H1 (cell line): Measurements from ENCODE around the gene EXOC6. TPM values are rescaled to one million over a fixed set of nuclear protein-coding genes. Genes with fewer than 3 reads are reported as not detected.

Experiments
- ATF2 ChIP-seq: IDR thresholded peaks from 2 replicates; pipeline ENCODE4 v1.6.1; 2012; ENCODE audit warnings: low read length, inconsistent platforms
- ATF3 ChIP-seq: IDR thresholded peaks from 2 replicates; pipeline ENCODE4 v1.6.1; 2011; ENCODE audit warnings: low read depth, mild to moderate bottlenecking, low read length; ENCODE audit not compliant: insufficient read depth
- BACH1 ChIP-seq: IDR thresholded peaks from 2 replicates; pipeline ENCODE4 v1.6.1; 2012; ENCODE audit warnings: low read length, improper control_type of control experiment
- CHD2 ChIP-seq: IDR thresholded peaks from 2 replicates; pipeline ENCODE4 v1.6.1; 2012; ENCODE audit warnings: low read length, improper control_type of control experiment
- CTBP2 ChIP-seq: IDR thresholded peaks from 2 replicates; pipeline ENCODE4 v1.7.0; 2011; ENCODE audit warnings: borderline replicate concordance, mild to moderate bottlenecking, moderate library complexity, mixed read lengths, low read length; ENCODE audit not compliant: insufficient read depth, insufficient read length
- EP300 ChIP-seq, 2 experiments: IDR thresholded peaks; 1 replicate in 1 of 2; 2 replicates in 1 of 2; pipeline ENCODE4 v1.6.1; 2011 to 2012; ENCODE audit warnings: low read depth in 2 of 2, low read length in 2 of 2, mild to moderate bottlenecking in 2 of 2, borderline replicate concordance in 1 of 2, inconsistent platforms in 1 of 2, moderate library complexity in 1 of 2
- FOSL1 ChIP-seq: IDR thresholded peaks from 2 replicates; pipeline ENCODE4 v1.6.1; 2011; ENCODE audit warnings: mild to moderate bottlenecking, low read depth, low read length, moderate library complexity; ENCODE audit not compliant: insufficient read depth
- GABPA ChIP-seq: IDR thresholded peaks from 2 replicates; pipeline ENCODE4 v1.6.1; 2011; ENCODE audit warnings: mild to moderate bottlenecking, low read length, moderate library complexity, borderline replicate concordance; ENCODE audit not compliant: insufficient read depth
- GTF2F1 ChIP-seq: IDR thresholded peaks from 2 replicates; pipeline ENCODE4 v1.6.1; 2012; ENCODE audit warnings: low read depth, low read length, improper control_type of control experiment, borderline replicate concordance
- HDAC6 ChIP-seq: IDR thresholded peaks from one replicate; pipeline ENCODE4 v1.7.1; 2012; ENCODE audit warnings: low read depth, mild to moderate bottlenecking, inconsistent platforms, low read length, moderate library complexity
- POLR2AphosphoS5 ChIP-seq: IDR thresholded peaks from 2 replicates; pipeline ENCODE4 v1.6.1; 2011; ENCODE audit warnings: low read depth, low read length
- POU5F1 ChIP-seq: IDR thresholded peaks from 2 replicates; pipeline ENCODE4 v1.6.1; 2011; ENCODE audit warnings: low read depth, mild to moderate bottlenecking, low read length, moderate library complexity
- RBBP5 ChIP-seq: IDR thresholded peaks from 2 replicates; pipeline ENCODE4 v1.7.1; 2012; ENCODE audit warnings: low read depth, mild to moderate bottlenecking, inconsistent platforms, low read length, moderate library complexity, borderline replicate concordance
- RFX5 ChIP-seq: IDR thresholded peaks from 2 replicates; pipeline ENCODE4 v1.6.1; 2011; ENCODE audit warnings: low read depth, low read length, improper control_type of control experiment, borderline replicate concordance
- RNF2 ChIP-seq: fragments of 200-900, 300-1000 bp; sonication (generic); IDR thresholded peaks from 2 replicates; pipeline ENCODE4 v1.7.1; 2016; ENCODE audit warnings: borderline replicate concordance, low read depth, mild to moderate bottlenecking, antibody characterized with exemption, low read length; ENCODE audit not compliant: poor library complexity, severe bottlenecking; ENCODE audit errors: missing control alignments
- SAP30 ChIP-seq: fragments of 300-600 bp; sonication (generic); IDR thresholded peaks from 2 replicates; pipeline ENCODE4 v1.7.1; 2012; ENCODE audit warnings: low read length, moderate library complexity, mild to moderate bottlenecking, inconsistent platforms; ENCODE audit not compliant: insufficient read depth, insufficient replicate concordance
- SIX5 ChIP-seq: IDR thresholded peaks from 2 replicates; pipeline ENCODE4 v1.6.1; 2011; ENCODE audit warnings: mild to moderate bottlenecking, low read depth, low read length
- SRF ChIP-seq: IDR thresholded peaks from 2 replicates; pipeline ENCODE4 v1.6.1; 2011; ENCODE audit warnings: mild to moderate bottlenecking, low read depth, low read length, moderate library complexity
- SUZ12 ChIP-seq: fragments of 200-600 bp; sonication (generic); IDR thresholded peaks from 2 replicates; pipeline ENCODE4 v1.6.1; 2012; ENCODE audit warnings: mild to moderate bottlenecking, inconsistent platforms, low read length, moderate library complexity, mixed read lengths
- TAF1 ChIP-seq: IDR thresholded peaks from 2 replicates; pipeline ENCODE4 v1.6.1; 2011; ENCODE audit warnings: mild to moderate bottlenecking, low read depth, low read length
- TCF12 ChIP-seq: IDR thresholded peaks from 2 replicates; pipeline ENCODE4 v1.6.1; 2011; ENCODE audit warnings: low read depth, mild to moderate bottlenecking, low read length
- YY1 ChIP-seq: IDR thresholded peaks from 2 replicates; pipeline ENCODE4 v1.6.1; 2011; ENCODE audit warnings: low read depth, mild to moderate bottlenecking, low read length
- ZNF274 ChIP-seq: IDR thresholded peaks from 2 replicates; pipeline ENCODE4 v1.7.0; 2012; ENCODE audit warnings: low read length, borderline replicate concordance; ENCODE audit errors: extremely low read depth
- polyA plus RNA-seq, 7 experiments: library from polyadenylated mRNA; depleted of rRNA in 3 of 7; stranded (reverse) in 5 of 7; unstranded in 2 of 7; fragments of >200 nt in 5 of 7; fragments of 200-250 nt in 2 of 7; gene quantifications; 1 replicate in 5 of 7; 2 replicates in 1 of 7; 4 replicates in 1 of 7; pipeline versions ENCODE4 v1.2.1 to v1.2.3, GENCODE V29; 2011 to 2013; ENCODE audit warnings: missing spikeins in 2 of 7, mixed read lengths in 2 of 7
- total RNA-seq: library from RNA; stranded (reverse); fragmentation: NEBNext Ultra II Directional; extraction: Animal tissue kit (Norgen Biotek cat#: 25700); gene quantifications from 2 replicates; pipeline ENCODE4 v1.2.1, GENCODE V29; 2021

EXOC6 gene
- total and polyA plus RNA-seq, 2 of the 8 experiments (the other 6 are each of a cell fraction or from before 2014, with no cell fraction given), result 1.7 to 4.5 TPM

GRCh38 chr10:93039721-93040120, 191.4 kb downstream of the EXOC6 start (continued):
- no peak for TF ChIP-seq ATF2
- TF ChIP-seq BACH1, result peak; percentile 49; the same call in 1 of the 2 replicates
- TF ChIP-seq SIX5, result no peak
- no peak for TF ChIP-seq TCF12
- TF ChIP-seq SAP30, result no peak
- TF ChIP-seq CTBP2, result no peak
- TF ChIP-seq SRF, result no peak
- 0 out of 2 replicates have a peak, but pooled peaks have one; percentile 37 for TF ChIP-seq GTF2F1
- no peak for TF ChIP-seq POU5F1
- TF ChIP-seq ATF3, result no peak
- TF ChIP-seq CHD2, result no peak
- no peak for TF ChIP-seq POLR2AphosphoS5
- 0 out of 2 replicates have a peak, but pooled peaks have one; percentile 41 for TF ChIP-seq YY1
- TF ChIP-seq RNF2, result no peak
- no peak for TF ChIP-seq EP300 (IDR thresholded peaks at IDR 0.05; ENCODE audit: borderline replicate concordance in 1 of 2, low read depth in 2 of 2, low read length in 2 of 2)
- TF ChIP-seq RBBP5, result no peak
- no peak for TF ChIP-seq RFX5
- no peak for TF ChIP-seq FOSL1
- TF ChIP-seq TAF1, result no peak
- TF ChIP-seq HDAC6, result no peak
- TF ChIP-seq ZNF274, result no peak
- TF ChIP-seq SUZ12, result no peak
- no peak for TF ChIP-seq GABPA
